Esophagus muscularis mucosa (tissue), 4 donors: Measurements from ENCODE around the gene STRBP. TPM values are rescaled to one million over a fixed set of nuclear protein-coding genes. Genes with fewer than 3 reads are reported as not detected.

ENCODE experiments used
- DNase-seq: peaks from one replicate; pipeline ENCODE4 v3.0.0-alpha.2; 2017; ENCODE audit errors: extremely low spot score
- H3K27ac ChIP-seq, 4 donors: fragments of 200-600 bp; sonication (generic); replicated peaks in 1 of 4; 1 replicate in 3 of 4; 2 replicates in 1 of 4; pipeline ENCODE4 v1.5.1; 2016 to 2019; ENCODE audit warnings: mild to moderate bottlenecking in 1 of 4
- H3K27me3 ChIP-seq, 4 donors: fragments of 200-600 bp; sonication (generic); one replicate each; pipeline versions ENCODE4 v1.5.1 to v1.6.0; 2016 to 2019
- H3K36me3 ChIP-seq, 4 donors: fragments of 200-600 bp; sonication (generic); one replicate each; pipeline ENCODE4 v1.5.1; 2016 to 2019
- H3K4me1 ChIP-seq, 4 donors: fragments of 200-600 bp; sonication (generic); one replicate each; pipeline ENCODE4 v1.5.1; 2016 to 2019
- H3K4me3 ChIP-seq, 4 donors: fragments of 200-600 bp; sonication (generic); 1 replicate in 2 of 4; 2 replicates in 2 of 4; pipeline ENCODE4 v1.5.1; 2016 to 2019; ENCODE audit warnings: mild to moderate bottlenecking in 4 of 4, moderate library complexity in 1 of 4
- H3K9me3 ChIP-seq, 4 donors: fragments of 200-600 bp; sonication (generic); 1 replicate in 3 of 4; 2 replicates in 1 of 4; pipeline ENCODE4 v1.5.1; 2016 to 2019
- EP300 ChIP-seq: sonication (generic); formaldehyde crosslinking; IDR thresholded peaks from one replicate; pipeline ENCODE4 v1.6.1; 2017; ENCODE audit warnings: antibody characterized with exemption
- POLR2A ChIP-seq: fragments of 450-650 bp; IDR thresholded peaks from one replicate; pipeline ENCODE4 v1.6.1; 2017; ENCODE audit warnings: antibody characterized with exemption, moderate library complexity, mild to moderate bottlenecking, low read depth
- POLR2AphosphoS5 ChIP-seq, 2 donors: sonication (generic); formaldehyde crosslinking; IDR thresholded peaks; one replicate each; pipeline ENCODE4 v1.6.1; 2017; ENCODE audit warnings: antibody characterized with exemption in 2 of 2
- WGBS: methylation state at CpG from one replicate; pipeline ENCODE4 v1.1.5; 2018; 5-methylcytosine and 5-hydroxymethylcytosine counted together
- intact Hi-C: fragments of 100-400 bp; cut with DNase I; formaldehyde crosslinking; loops from one replicate; pipeline ENCODE4 v1.15.1; 2023
- total RNA-seq, 4 donors: library from RNA; depleted of rRNA; stranded (reverse); fragments of >200 nt; gene quantifications; one replicate each; pipeline versions ENCODE4 v1.1.0 to v1.2.1, GENCODE V29; 2016
- TF ChIP-seq, protein P1 (sequence below), 3 experiments: fragments of 200-600 bp in 2 of 3; fragments of 450-650 bp in 1 of 3; sonication (generic) in 2 of 3; IDR thresholded peaks; one replicate each; pipeline ENCODE4 v1.5.1; 2017 to 2019; ENCODE audit warnings: antibody characterized with exemption in 3 of 3, mild to moderate bottlenecking in 2 of 3, moderate library complexity in 1 of 3

The STRBP gene
- total RNA-seq, 4 donors from 2014 or later, result 11.2 to 20.6 (median 14.5) TPM

DNA sequence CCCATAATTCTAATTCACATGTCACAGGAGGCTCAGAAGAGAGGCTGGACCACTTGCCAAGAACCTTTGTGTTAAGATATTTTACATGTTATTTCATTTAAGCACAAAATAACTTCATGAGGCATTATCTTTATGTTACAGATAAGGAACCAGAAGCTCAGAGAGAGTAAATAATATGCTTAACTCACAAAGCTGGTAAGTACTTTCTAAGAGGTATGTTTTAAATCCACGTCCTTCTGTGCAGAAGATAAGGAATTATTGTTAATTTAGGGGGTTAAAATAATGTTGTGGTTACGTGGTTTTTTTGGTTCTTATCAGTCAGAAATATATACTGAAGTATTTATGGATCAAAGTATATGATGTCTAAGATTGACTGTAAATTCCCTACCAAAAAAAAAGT, 8.0 kb downstream of the STRBP start:
- Histone ChIP-seq H3K4me1 (peaks cover 0 to 7% (median 3%) of the 10 kb centered on the region in 4 donors), H3K27ac (no peak overlapping the region), H3K4me3 (no peak overlapping the region), H3K9me3 (no peaks in the 10 kb centered on the region), H3K36me3 (no peaks in the 10 kb centered on the region), H3K27me3 (no peaks in the 10 kb centered on the region)
- TF ChIP-seq POLR2A, result no peak
- TF ChIP-seq, protein P1, sequence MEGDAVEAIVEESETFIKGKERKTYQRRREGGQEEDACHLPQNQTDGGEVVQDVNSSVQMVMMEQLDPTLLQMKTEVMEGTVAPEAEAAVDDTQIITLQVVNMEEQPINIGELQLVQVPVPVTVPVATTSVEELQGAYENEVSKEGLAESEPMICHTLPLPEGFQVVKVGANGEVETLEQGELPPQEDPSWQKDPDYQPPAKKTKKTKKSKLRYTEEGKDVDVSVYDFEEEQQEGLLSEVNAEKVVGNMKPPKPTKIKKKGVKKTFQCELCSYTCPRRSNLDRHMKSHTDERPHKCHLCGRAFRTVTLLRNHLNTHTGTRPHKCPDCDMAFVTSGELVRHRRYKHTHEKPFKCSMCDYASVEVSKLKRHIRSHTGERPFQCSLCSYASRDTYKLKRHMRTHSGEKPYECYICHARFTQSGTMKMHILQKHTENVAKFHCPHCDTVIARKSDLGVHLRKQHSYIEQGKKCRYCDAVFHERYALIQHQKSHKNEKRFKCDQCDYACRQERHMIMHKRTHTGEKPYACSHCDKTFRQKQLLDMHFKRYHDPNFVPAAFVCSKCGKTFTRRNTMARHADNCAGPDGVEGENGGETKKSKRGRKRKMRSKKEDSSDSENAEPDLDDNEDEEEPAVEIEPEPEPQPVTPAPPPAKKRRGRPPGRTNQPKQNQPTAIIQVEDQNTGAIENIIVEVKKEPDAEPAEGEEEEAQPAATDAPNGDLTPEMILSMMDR (IDR thresholded peaks at IDR 0.05), result no peak
- TF ChIP-seq EP300, result no peak
- TF ChIP-seq POLR2AphosphoS5 (IDR thresholded peaks at IDR 0.05), result no peak
- 84% methylated on average over 2 of the region's 2 CpGs for WGBS
- DNase-seq, result no peak
- intact Hi-C loops, result loop anchor here (10.0 kb wide), 1 partner anchor 1154 kb away; the partner anchor contains the start of gene PSMB7

DNA sequence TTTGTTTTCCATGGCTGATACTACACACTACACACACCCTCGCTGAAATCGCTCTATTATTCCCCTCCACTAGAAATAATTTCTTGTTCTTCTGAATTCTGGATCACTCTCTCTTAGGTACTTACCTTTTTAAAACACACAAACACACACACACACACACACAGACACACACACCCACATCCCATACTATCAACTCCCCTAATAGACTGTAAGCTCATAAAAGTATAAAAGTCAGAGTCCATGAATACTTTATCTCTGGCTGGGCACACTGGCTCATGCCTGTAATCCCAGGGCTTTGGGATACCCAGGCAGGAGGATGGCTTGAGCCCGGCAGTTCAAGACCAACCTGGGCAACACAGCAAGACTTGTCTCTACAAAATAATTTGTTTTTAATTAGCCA, 11.1 kb downstream of the STRBP start:
- Histone ChIP-seq H3K4me1 (peaks cover 0 to 7% (median 3%) of the 10 kb centered on the region in 4 donors), H3K4me3 (no peak overlapping the region), H3K9me3 (no peaks in the 10 kb centered on the region), H3K36me3 (no peaks in the 10 kb centered on the region), H3K27ac (no peak overlapping the region), H3K27me3 (no peaks in the 10 kb centered on the region)
- intact Hi-C loops, result no loop called here
- TF ChIP-seq POLR2A (no peak), EP300 (no peak), POLR2AphosphoS5 (IDR thresholded peaks at IDR 0.05) (no peak)
- TF ChIP-seq, protein P1 (IDR thresholded peaks at IDR 0.05), result no peak
- DNase-seq, result no peak
- over 99% methylated on average over 3 of the region's 3 CpGs for WGBS

DNA sequence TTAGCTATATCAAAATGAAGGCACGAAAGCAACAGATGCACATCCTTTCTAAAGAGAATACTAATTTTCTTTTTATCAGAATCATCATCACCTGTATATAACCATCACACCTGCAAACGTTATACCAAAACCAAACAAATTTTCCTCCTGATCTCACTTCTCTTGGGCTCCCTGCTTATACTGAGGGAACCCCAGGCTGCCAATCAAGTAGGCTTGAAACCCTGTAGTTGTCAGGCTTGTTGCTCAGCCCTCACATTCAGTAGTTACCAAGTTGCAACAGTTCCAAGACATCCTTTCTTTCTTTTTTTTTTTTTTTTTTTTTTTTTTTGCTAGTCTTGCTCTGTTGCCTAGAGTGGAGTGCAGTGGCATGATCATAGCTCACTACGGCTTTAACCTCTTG, 12.7 kb downstream of the STRBP start:
- 90% methylated on average over 3 of the region's 3 CpGs for WGBS
- TF ChIP-seq POLR2A, result no peak
- TF ChIP-seq POLR2AphosphoS5 (IDR thresholded peaks at IDR 0.05), result no peak
- TF ChIP-seq, protein P1 (IDR thresholded peaks at IDR 0.05), result no peak
- no peak for TF ChIP-seq EP300
- no peaks in the 10 kb centered on the region for H3K9me3 ChIP-seq
- no peak overlapping the region for H3K27ac ChIP-seq
- DNase-seq, result no peak
- no peak overlapping the region for H3K4me3 ChIP-seq
- H3K27me3 ChIP-seq, result no peaks in the 10 kb centered on the region
- H3K36me3 ChIP-seq, result no peaks in the 10 kb centered on the region
- peaks cover 0 to 7% (median 3%) of the 10 kb centered on the region in 4 donors for H3K4me1 ChIP-seq
- intact Hi-C loops, result no loop called here

DNA sequence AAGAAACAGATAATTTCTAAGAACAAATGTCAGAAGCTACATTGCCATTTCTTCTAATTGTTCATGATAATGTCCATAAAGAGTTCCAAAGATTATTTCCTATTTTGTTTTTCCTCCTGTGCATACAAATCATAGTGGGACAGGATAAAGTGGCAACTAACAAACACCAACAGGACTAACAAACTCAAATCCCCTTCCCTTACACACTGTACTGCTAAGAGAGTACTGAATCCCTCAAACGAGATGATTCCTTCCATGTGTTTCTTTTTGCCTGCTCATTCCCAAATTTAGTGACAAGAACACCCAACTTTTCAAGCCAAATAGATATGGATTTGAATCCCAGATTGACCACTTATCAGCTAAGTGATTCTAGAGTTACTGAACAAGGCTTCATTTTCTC, 15.2 kb downstream of the STRBP start:
- Histone ChIP-seq H3K36me3 (no peaks in the 10 kb centered on the region), H3K27me3 (no peaks in the 10 kb centered on the region), H3K4me3 (no peak overlapping the region), H3K27ac (no peak overlapping the region), H3K4me1 (no peaks in the 10 kb centered on the region), H3K9me3 (no peaks in the 10 kb centered on the region)
- no peak for DNase-seq
- WGBS, result 83% methylated on average over 1 of the region's 1 CpG
- intact Hi-C loops, result no loop called here
- TF ChIP-seq POLR2A (no peak), EP300 (no peak), POLR2AphosphoS5 (IDR thresholded peaks at IDR 0.05) (no peak)
- TF ChIP-seq, protein P1 (IDR thresholded peaks at IDR 0.05), result no peak

DNA sequence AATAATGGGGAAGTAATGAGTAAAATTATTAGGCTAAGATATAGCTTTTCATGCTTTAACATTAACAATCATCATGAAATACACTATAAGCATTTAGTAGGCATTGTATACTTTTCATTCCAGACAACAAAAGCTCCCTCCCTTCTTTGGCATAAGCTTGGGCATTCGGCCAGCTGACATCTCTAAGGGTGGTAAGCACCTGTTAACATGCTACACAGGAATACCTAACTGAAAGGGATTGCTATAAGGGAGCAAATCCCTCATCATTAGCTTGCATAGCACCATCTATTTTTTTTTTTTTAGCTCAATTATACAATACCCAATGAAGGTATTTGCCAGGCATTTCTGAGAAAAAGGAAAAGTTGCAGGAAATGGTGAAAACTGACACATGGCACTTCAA, 16.6 kb downstream of the STRBP start:
- no peak for DNase-seq
- 82% methylated on average over 1 of the region's 1 CpG for WGBS
- intact Hi-C loops, result no loop called here
- no peak overlapping the region for H3K4me3 ChIP-seq
- H3K27me3 ChIP-seq, result no peaks in the 10 kb centered on the region
- H3K4me1 ChIP-seq, result no peaks in the 10 kb centered on the region
- no peaks in the 10 kb centered on the region for H3K36me3 ChIP-seq
- TF ChIP-seq POLR2AphosphoS5 (IDR thresholded peaks at IDR 0.05), result no peak
- TF ChIP-seq EP300, result no peak
- TF ChIP-seq POLR2A, result no peak
- TF ChIP-seq, protein P1 (IDR thresholded peaks at IDR 0.05), result no peak
- no peaks in the 10 kb centered on the region for H3K9me3 ChIP-seq
- H3K27ac ChIP-seq, result no peak overlapping the region
